ENCODE results near the gene PITPNM3. TPM values are rescaled to one million over a fixed set of nuclear protein-coding genes. Genes with fewer than 3 reads are reported as not detected.

Gene PITPNM3
- total RNA-seq, 1 experiment from 2014 or later: 0.71 TPM

DNA sequence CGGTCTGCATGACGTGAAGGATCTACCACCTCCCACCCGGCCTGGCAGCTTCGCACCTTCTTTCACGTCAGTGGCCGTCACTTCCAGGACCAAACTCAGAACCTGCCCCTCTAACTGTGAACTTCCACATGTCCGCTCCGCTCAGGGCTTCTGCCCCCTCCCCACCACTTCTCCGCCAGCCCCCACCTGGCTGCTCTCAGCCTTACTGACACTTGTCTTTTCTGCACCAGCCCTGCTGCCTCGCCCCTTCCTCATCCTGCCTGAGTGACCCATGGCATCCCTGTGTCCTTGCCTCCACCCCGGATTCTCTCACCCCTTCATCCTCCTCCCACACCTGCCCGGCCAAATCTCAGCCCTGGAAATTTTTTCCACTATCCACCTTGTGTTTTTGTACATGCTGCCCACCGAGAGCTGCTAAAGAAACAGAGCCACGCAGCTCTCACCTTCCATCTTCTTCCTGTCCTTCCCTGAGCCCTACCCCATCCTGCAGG is 97.8 kb downstream of the PITPNM3 start:
- ChIA-PET CTCF (no interaction called here), POLR2A (ENCODE audit: low non-redundant PET) (no interaction called here)
- BruUV-seq (replicated peaks): no TSS peak
- no peaks in the 10 kb centered on the region for H3K4me1 ChIP-seq (ENCODE audit: insufficient read depth, low read length, poor library complexity, severe bottlenecking)
- intact Hi-C loops (cut with micrococcal nuclease; ENCODE audit: unreplicated experiment): no loop called here
- TF ChIP-seq, protein P1, sequence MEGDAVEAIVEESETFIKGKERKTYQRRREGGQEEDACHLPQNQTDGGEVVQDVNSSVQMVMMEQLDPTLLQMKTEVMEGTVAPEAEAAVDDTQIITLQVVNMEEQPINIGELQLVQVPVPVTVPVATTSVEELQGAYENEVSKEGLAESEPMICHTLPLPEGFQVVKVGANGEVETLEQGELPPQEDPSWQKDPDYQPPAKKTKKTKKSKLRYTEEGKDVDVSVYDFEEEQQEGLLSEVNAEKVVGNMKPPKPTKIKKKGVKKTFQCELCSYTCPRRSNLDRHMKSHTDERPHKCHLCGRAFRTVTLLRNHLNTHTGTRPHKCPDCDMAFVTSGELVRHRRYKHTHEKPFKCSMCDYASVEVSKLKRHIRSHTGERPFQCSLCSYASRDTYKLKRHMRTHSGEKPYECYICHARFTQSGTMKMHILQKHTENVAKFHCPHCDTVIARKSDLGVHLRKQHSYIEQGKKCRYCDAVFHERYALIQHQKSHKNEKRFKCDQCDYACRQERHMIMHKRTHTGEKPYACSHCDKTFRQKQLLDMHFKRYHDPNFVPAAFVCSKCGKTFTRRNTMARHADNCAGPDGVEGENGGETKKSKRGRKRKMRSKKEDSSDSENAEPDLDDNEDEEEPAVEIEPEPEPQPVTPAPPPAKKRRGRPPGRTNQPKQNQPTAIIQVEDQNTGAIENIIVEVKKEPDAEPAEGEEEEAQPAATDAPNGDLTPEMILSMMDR (conservative IDR thresholded peaks at IDR 0.05; ENCODE audit: low read depth, low read length): no peak
- no peak for TF ChIP-seq EZH2 (IDR thresholded peaks at IDR 0.05; ENCODE audit: borderline replicate concordance, low read depth, low read length, poor library complexity, severe bottlenecking)
- DNase-seq (ENCODE audit: low spot score): no peak
- no peak overlapping the region for H3K4me3 ChIP-seq (ENCODE audit: low read depth, low read length, poor library complexity, severe bottlenecking)
- H3K27me3 ChIP-seq (replicated peaks; ENCODE audit: insufficient read depth, low read depth, low read length, poor library complexity): no peaks in the 10 kb centered on the region
- H3K9me3 ChIP-seq (ENCODE audit: low read depth, low read length, poor library complexity, severe bottlenecking): no peaks in the 10 kb centered on the region
- no peak overlapping the region for H3K27ac ChIP-seq (ENCODE audit: low read depth, low read length, poor library complexity, severe bottlenecking)
- H3K36me3 ChIP-seq (ENCODE audit: insufficient read depth, low read length, poor library complexity, severe bottlenecking): no peaks in the 10 kb centered on the region

DNA sequence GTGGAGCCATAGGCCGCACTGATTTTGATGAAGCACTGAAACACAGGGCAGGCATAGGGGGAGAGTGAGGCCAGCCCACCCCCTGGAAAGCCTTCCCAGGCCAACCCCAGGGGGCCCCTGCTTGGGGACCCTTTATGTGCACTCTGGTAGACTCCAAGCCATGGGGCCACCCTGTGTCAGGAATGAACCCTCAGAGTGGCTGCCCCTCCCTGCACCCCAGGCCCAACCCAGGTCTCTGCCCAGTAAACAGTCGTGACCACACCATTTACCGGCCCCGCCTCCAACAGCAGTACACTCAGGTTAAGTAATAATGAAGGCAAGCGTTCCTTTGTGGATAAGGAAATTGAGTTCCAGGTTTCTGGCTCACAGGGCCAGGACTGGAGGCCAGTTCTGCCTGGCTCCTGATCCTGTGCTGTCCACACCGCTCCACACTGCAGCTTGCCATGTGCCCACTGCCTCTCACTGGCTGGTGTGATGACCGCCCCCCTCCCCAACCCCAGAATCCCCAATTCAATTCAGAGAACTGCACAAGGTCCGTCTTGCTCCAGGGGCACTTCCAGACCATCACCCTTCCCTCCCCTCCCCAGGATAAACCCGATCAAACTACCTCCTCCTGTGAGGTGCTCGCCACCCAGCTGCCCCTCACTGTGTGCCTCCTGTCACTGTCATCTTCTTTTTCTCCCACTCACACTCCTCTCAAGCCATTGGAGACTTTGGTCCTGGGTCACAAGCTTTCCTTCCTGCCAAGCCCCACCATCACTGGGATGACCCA is 98.5 kb downstream of the PITPNM3 start:
- Histone ChIP-seq H3K36me3 (ENCODE audit: insufficient read depth, low read length, poor library complexity, severe bottlenecking) (no peaks in the 10 kb centered on the region), H3K4me3 (ENCODE audit: low read depth, low read length, poor library complexity, severe bottlenecking) (no peak overlapping the region), H3K27ac (ENCODE audit: low read depth, low read length, poor library complexity, severe bottlenecking) (no peak overlapping the region), H3K27me3 (replicated peaks; ENCODE audit: insufficient read depth, low read depth, low read length, poor library complexity) (no peaks in the 10 kb centered on the region), H3K9me3 (ENCODE audit: low read depth, low read length, poor library complexity, severe bottlenecking) (no peaks in the 10 kb centered on the region), H3K4me1 (ENCODE audit: insufficient read depth, low read length, poor library complexity, severe bottlenecking) (no peaks in the 10 kb centered on the region)
- intact Hi-C loops (cut with micrococcal nuclease; ENCODE audit: unreplicated experiment): no loop called here
- CTCF ChIA-PET: no interaction called here
- no peak for DNase-seq (ENCODE audit: low spot score)
- POLR2A ChIA-PET (ENCODE audit: low non-redundant PET): no interaction called here
- no peak for TF ChIP-seq EZH2 (IDR thresholded peaks at IDR 0.05; ENCODE audit: borderline replicate concordance, low read depth, low read length, poor library complexity, severe bottlenecking)
- TF ChIP-seq, protein P1 (conservative IDR thresholded peaks at IDR 0.05; ENCODE audit: low read depth, low read length): no peak
- BruUV-seq (replicated peaks): no TSS peak

DNA sequence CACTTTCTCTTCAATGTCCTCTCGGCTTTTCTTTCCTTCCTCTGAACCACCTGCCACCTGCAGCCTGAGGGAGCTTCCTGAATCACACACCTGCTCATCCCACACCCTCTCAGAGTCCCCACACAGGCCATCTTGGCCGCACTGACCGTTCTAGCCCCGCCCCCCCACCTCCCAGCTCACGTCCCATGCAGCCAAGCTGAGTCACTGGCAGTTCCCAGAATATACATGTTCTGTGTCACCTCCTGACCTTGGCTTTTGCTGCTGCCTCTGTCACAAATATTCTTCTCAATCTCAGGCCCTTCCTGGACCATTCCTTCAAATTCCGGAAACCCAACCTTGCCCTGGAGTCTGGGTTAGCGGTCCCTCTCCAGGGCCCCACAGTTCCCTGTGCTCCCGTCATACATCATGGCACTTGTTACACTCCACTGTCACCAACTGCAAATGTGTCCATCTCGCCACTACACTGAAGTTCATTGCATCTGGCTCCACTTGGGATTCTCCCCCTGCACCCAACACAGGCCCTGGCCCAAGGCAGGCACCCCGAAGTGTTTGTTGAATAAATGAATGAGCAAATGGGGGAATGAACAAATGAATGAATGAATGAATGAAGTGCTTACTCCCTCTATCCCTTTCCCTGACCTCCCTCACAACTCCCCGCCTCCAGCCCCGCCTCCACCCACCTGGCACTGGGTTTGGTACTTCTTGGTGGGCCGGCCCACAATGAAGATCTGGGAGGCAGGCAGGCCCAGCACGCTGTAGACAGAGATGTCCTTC is 99.3 kb downstream of the PITPNM3 start:
- no peaks in the 10 kb centered on the region for H3K9me3 ChIP-seq (ENCODE audit: low read depth, low read length, poor library complexity, severe bottlenecking)
- TF ChIP-seq, protein P1 (conservative IDR thresholded peaks at IDR 0.05; ENCODE audit: low read depth, low read length): no peak
- no peak for TF ChIP-seq EZH2 (IDR thresholded peaks at IDR 0.05; ENCODE audit: borderline replicate concordance, low read depth, low read length, poor library complexity, severe bottlenecking)
- DNase-seq (ENCODE audit: low spot score): no peak
- CTCF ChIA-PET: no interaction called here
- POLR2A ChIA-PET (ENCODE audit: low non-redundant PET): no interaction called here
- no peaks in the 10 kb centered on the region for H3K27me3 ChIP-seq (replicated peaks; ENCODE audit: insufficient read depth, low read depth, low read length, poor library complexity)
- no peak overlapping the region for H3K4me3 ChIP-seq (ENCODE audit: low read depth, low read length, poor library complexity, severe bottlenecking)
- BruUV-seq (replicated peaks): no TSS peak
- H3K4me1 ChIP-seq (ENCODE audit: insufficient read depth, low read length, poor library complexity, severe bottlenecking): no peaks in the 10 kb centered on the region
- intact Hi-C loops (cut with micrococcal nuclease; ENCODE audit: unreplicated experiment): no loop called here
- no peaks in the 10 kb centered on the region for H3K36me3 ChIP-seq (ENCODE audit: insufficient read depth, low read length, poor library complexity, severe bottlenecking)
- H3K27ac ChIP-seq (ENCODE audit: low read depth, low read length, poor library complexity, severe bottlenecking): no peak overlapping the region

All from A673 (cell line).